ENCODE data around the gene KAT5.
"Not testable (repeated sequence)": the region's sequence is repeated elsewhere in the genome, so short reads cannot be mapped to it uniquely, and the experiment has no call there.

Gene KAT5

DNA sequence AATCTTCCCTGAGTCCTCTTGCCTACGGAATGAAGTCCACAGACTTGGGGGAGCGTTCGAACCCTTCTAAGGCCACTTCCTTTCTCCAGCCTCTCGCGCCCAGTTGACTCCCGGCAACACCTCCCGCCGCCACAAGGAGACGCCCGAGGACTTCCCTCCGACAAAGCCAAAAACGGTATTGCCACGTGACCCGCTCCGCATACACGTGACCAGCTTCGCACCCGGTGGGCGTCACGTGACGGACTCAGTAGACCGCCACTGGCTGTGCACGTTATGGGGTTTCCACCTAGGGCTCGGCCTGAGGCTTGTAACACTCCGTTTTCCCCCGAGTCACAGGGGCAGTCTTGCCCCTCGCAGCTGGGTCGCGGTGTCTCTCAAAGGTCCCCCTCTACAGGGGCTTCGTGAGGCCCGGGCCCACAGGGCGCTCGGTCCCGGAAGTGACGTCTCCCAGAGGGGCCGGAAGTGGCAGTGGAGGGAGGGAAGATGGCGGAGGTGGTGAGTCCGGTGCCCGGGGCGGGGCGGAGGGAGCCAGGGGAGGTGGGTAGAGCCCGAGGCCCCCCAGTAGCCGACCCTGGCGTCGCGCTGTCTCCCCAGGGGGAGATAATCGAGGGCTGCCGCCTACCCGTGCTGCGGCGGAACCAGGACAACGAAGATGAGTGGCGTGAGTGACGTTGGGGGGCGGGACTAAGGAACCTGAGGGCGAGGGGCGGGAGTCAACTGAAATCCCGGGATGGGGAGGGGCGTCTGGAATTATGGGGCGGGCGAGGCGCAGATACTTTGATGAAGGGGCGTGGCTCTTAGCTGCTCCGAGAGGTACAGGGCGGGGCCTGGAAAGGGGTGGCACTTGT is at the start of gene KAT5:
KAT5 (plus strand) TSS at position 468 of the 848 bp plus-strand sequence; CDS start at position 484, 16 bp downstream.
- DNase-seq, result peak; percentile 96 to 97

GRCh38 chr11:65662799-65663638 is 49.0 kb upstream of the KAT5 start, which contains the start of gene RELA:
Gene RELA (minus strand): TSS chr11:65662916. CDS start chr11:65662832, 84 bp downstream.
- peak; percentile 67 to 91 for DNase-seq

DNA sequence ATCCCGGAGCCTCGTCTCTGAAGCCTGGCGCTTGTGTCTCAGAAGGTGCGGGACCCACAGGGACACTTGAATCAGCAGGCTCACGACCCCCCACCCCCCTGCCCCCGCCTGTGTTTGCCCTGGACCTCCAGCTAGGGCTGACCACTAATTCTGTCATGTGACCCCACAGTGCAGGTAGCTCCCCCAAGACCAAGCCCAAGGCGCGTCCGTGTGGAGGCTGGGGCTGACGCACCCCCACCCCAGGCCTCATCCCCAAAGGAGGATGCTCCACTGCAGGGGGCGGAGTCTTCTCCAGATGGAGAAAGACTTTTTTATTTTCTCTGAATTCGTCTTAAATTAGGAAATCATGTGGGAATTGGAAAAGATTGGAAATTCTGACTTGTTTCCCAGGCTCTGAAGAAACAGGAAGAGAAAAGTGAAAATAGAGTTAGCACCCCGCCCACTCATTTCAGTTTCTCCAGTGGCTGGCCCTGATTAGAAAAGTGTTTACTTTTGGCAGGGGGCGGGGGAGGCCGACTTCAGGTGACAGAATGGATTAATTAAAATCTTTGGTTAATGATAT is 48.3 kb upstream of the KAT5 start:
- DNase-seq, result no peak

GRCh38 chr11:65672180-65672860 is 39.7 kb upstream of the KAT5 start:
- DNase-seq, result no peak

DNA sequence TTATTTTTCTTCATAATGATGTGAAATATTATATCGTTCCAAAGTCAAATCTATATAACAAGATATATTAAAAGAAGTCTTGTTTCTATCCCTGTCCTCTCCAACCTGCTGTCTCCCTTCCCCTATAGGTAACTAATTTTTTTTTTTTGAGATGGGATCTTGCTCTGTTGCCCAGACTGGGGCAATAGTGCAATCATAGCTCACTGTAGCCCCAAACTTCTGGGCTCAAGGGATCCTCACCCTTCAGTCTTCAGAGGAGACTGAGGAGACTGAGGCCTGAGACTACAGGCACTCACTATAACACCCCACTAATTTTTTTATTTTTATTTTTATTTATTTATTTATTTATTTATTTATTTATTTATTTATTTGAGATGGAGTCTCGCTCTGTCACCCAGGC is 39.1 kb upstream of the KAT5 start:
- no peak for DNase-seq

GRCh38 chr11:65680192-65680743 is 31.8 kb upstream of the KAT5 start:
- no peak for DNase-seq

DNA sequence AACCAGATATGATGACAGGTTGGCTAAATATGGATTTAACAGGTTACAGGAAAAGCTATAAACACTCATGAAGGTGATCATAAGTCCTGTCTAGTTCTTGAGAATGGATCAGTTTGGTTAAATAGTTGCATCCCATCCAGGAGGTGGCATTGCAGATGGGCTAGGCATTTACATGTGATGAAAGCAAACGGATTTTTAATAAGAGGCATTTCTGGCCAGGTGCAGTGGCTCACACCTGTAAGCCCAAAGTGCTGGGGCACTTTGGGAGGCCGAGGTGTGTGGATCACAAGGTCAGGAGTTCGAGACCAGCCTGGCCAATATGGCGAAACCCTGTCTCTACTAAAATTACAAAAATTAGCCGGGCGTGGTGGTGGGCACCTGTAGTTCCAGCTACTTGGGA is 28.6 kb upstream of the KAT5 start:
- DNase-seq, result not testable (repeated sequence)

DNA sequence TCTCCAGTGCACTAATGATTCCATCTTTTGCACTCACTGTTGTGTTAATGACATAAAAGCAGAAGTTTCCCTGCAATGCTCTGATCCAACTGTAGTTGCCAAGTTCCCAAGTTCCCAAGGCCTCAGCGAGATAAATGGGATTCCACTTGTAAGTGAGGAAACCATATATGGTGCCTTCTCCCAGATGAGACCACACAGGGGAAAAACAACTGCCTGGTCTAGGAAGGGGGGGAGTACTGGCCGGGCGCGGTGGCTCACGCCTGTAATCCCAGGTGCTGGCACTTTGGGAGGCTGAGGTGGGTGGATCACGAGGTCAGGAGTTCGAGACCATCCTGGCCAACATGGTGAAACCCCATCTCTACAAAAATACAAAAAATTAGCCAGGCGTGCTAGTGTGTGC is 26.1 kb upstream of the KAT5 start:
- no peak for DNase-seq

GRCh38 chr11:65691847-65692246 is 20.2 kb upstream of the KAT5 start:
- not testable (repeated sequence) for DNase-seq

- DNase-seq, result no peak
Measured at GRCh38 chr11:65692367-65692766, 19.7 kb upstream of the KAT5 start.

DNA sequence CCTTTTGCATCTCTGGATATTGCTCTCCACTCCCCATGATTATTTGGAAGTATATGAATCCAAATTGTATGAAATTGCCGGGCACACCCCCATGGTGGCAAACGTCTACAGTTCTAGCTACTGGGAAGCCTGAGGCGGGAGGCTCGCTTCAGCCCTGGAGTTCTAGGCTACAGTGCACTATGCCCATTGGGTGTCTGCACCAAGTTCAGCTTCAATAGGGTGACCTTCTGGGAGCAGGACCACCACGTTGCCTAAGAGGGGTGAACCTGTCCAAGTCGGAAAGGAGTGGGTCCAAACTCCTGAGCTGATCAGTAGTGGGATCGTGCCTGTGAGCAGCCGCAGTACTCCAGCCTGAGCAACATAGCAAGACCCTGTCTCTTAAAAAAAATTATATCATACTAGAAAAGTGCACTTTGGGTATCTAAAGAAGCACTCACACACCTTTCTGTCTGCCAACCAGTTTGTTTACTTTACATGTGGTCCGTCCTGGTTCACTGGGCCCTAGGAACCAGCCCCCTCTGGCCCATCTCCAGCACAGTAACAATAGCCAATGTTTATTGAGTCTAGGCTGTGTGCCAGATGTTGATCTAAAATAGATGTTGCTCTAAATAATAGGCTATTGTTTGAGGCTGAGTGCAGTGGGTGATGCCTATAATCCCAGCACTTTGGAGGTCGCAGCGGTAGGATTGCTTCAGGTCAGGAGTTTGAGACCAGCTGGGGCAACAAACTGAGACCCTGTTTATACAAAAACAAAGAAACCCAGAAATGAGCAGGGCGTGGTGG is 16.4 kb upstream of the KAT5 start:
- peak in 1 of 2 experiments; percentile 43 for DNase-seq

- DNase-seq, result no peak
Measured at GRCh38 chr11:65696802-65697552, 15.1 kb upstream of the KAT5 start.

- no peak for DNase-seq
Measured at GRCh38 chr11:65698205-65698604, 13.8 kb upstream of the KAT5 start.

DNA sequence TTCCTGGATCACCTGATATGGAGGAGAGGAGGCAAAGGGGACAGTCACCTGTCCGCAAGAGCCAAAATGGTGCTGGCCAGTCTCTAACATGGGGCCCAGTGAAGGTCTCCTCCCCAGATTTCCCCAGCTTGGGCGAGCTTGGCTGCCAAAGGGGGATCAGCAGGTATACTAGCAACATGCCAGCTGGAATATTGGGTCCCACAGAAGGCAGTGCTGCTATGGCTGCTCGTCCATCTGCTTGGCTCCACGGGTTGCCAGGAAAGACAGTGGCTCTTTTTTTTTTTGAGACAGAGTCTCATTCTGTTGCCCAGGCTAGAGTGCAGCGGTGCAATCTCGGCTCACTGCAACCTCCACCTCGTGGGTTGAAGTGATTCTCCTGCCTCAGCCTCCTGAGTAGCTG is 12.7 kb upstream of the KAT5 start:
- no peak for DNase-seq

- no peak for DNase-seq
Measured at GRCh38 chr11:65700399-65700798, 11.7 kb upstream of the KAT5 start.

DNA sequence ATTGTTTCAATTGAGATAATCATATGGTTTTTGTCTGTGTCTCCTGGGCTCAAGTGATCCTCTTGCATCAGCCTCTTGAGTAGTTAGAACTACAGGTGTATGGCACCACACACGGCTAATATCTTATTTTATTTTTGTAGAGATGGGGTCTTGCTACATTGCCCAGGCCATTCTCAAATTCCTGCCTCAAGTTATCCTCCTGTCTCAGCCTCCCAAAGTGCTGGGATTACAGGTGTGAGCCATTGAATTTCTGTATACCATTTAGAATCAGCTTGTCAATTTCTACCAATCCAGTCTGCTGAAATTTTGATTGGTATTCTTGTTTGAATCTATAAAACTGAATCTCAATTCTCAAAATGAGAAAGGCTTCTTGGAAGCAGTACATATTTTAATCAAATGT is 10.4 kb upstream of the KAT5 start:
- DNase-seq, result no peak

GRCh38 chr11:65703846-65704245 is 8.2 kb upstream of the KAT5 start:
- no peak for DNase-seq

- DNase-seq, result peak in 1 of 2 experiments; percentile 28
Measured at GRCh38 chr11:65706303-65706763, 5.7 kb upstream of the KAT5 start.

- DNase-seq, result not testable (repeated sequence)
Measured at GRCh38 chr11:65707002-65707401, 5.0 kb upstream of the KAT5 start.

DNA sequence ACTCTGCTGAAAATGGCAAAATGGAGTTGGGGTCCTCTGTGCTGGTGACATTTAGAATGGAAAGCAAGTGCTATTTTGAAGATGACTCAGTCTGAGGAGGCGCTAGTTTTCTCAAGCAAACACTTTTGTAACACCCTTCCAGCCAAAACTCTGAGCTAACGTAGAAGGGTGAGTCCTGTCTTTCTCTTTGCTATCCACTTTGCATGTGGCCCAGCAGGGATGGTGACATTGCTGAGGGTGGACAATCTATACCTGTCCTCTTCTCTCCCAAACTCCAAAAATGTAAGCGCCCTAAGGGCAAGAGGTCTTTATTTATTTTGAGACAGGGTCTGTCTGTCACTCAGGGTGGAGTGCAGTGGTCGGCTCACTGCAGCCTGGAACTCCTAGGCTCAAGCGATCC is 3.6 kb upstream of the KAT5 start:
- no peak for DNase-seq

DNA sequence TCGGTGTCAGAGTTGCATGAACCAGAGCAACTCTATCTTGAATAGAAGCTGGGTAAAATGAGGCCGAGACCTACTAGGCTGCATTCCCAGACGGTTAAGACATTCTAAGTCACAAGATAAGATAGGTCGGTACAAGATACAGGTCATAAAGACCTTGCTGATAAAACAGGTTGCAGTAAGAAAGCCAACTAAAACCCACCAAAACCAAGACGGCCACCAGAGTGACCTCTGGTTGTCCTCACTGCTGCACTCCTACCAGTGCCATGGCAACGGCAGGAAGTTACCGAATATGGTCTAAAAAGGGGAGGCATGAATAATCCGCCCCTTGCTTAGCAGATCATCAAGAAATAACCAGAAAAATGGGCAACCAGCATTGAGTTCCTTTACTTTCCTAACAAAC is 2.4 kb upstream of the KAT5 start:
- DNase-seq, result no peak
